AG04449 (cell line): ENCODE data around the gene CTNNAL1.

Source experiments
- CTCF ChIA-PET: fragments of 350-600 bp; formaldehyde crosslinking; extraction: SDS; loops from one replicate; lab custom pipeline; 2021; ENCODE audit warnings: antibody characterized with exemption; lab: Yijun Ruan, JAX
- POLR2A ChIA-PET: fragments of 400-600, 350-600 bp; formaldehyde crosslinking; extraction: SDS; loops from one replicate; lab custom pipeline; 2020; ENCODE audit warnings: antibody characterized with exemption, inconsistent platforms; lab: Yijun Ruan, JAX
- DNase-seq: peaks from one replicate; pipeline ENCODE4 v3.0.0-alpha.2; 2010; ENCODE audit warnings: low read depth, low spot score
- H3K4me3 ChIP-seq: 2 replicates; pipeline ENCODE4 v1.5.1; 2011; ENCODE audit warnings: low read depth, mild to moderate bottlenecking, control low read depth, low read length
- TF ChIP-seq, protein P1 (sequence below): IDR thresholded peaks from one replicate; pipeline ENCODE4 v1.5.1; 2011; ENCODE audit warnings: mild to moderate bottlenecking, moderate library complexity, low read length, control low read depth, inconsistent platforms; ENCODE audit not compliant: insufficient read depth; ENCODE audit errors: missing control alignments

CTNNAL1 gene

GRCh38 chr9:108960331-108960730 lies 53.0 kb downstream of the CTNNAL1 start:
- ChIA-PET CTCF (interaction anchor here (5.6 kb wide), 1 partner anchor 8 kb away, joined by 56 read pairs; no protein-coding TSS in a partner anchor), POLR2A (no interaction called here)
- H3K4me3 ChIP-seq = no peak overlapping the region
- no peak for DNase-seq
- TF ChIP-seq, protein P1, sequence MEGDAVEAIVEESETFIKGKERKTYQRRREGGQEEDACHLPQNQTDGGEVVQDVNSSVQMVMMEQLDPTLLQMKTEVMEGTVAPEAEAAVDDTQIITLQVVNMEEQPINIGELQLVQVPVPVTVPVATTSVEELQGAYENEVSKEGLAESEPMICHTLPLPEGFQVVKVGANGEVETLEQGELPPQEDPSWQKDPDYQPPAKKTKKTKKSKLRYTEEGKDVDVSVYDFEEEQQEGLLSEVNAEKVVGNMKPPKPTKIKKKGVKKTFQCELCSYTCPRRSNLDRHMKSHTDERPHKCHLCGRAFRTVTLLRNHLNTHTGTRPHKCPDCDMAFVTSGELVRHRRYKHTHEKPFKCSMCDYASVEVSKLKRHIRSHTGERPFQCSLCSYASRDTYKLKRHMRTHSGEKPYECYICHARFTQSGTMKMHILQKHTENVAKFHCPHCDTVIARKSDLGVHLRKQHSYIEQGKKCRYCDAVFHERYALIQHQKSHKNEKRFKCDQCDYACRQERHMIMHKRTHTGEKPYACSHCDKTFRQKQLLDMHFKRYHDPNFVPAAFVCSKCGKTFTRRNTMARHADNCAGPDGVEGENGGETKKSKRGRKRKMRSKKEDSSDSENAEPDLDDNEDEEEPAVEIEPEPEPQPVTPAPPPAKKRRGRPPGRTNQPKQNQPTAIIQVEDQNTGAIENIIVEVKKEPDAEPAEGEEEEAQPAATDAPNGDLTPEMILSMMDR = no peak

- H3K4me3 ChIP-seq = no peak overlapping the region
These were observed 56.7 kb downstream of the CTNNAL1 start for GRCh38 chr9:108956631-108957026.

GRCh38 chr9:108956022-108956630 lies 57.2 kb downstream of the CTNNAL1 start:
- POLR2A ChIA-PET = no interaction called here
- no peak overlapping the region for H3K4me3 ChIP-seq
- DNase-seq = no peak
- CTCF ChIA-PET = interaction anchor here (0.6 to 1.9 kb wide), 3 partner anchors 13 to 17 kb away, joined by 3 to 4 read pairs (median 3); no protein-coding TSS in a partner anchor
- TF ChIP-seq, protein P1 = no peak

More at GRCh38 chr9:108956631-108957026, 56.7 kb downstream of the CTNNAL1 start:
- CTCF ChIA-PET = interaction anchor here (1.0 to 1.9 kb wide), 2 partner anchors 12 to 15 kb away, joined by 3 to 4 read pairs; no protein-coding TSS in a partner anchor
- DNase-seq = no peak
- TF ChIP-seq, protein P1 = no peak
- POLR2A ChIA-PET = no interaction called here

- ChIA-PET POLR2A (interaction anchor here (0.5 kb wide), 1 partner anchor 364 kb away, joined by 3 read pairs; no protein-coding TSS in a partner anchor), CTCF (interaction anchor here (0.6 to 5.7 kb wide), 31 partner anchors 9 to 1489 kb away, joined by 3 to 56 read pairs (median 4); no protein-coding TSS in a partner anchor)
- no peak for DNase-seq
- TF ChIP-seq, protein P1 = peak; percentile 50
- no peak overlapping the region for H3K4me3 ChIP-seq
These were observed 59.2 kb downstream of the CTNNAL1 start for GRCh38 chr9:108953983-108954574.

- H3K4me3 ChIP-seq = no peak overlapping the region
- ChIA-PET POLR2A (no interaction called here), CTCF (interaction anchor here (0.8 to 5.7 kb wide), 6 partner anchors 10 to 370 kb away, joined by 3 to 56 read pairs (median 4); no protein-coding TSS in a partner anchor)
- TF ChIP-seq, protein P1 = no peak
- DNase-seq = no peak
These were observed 61.7 kb downstream of the CTNNAL1 start for GRCh38 chr9:108951578-108951977.

DNA sequence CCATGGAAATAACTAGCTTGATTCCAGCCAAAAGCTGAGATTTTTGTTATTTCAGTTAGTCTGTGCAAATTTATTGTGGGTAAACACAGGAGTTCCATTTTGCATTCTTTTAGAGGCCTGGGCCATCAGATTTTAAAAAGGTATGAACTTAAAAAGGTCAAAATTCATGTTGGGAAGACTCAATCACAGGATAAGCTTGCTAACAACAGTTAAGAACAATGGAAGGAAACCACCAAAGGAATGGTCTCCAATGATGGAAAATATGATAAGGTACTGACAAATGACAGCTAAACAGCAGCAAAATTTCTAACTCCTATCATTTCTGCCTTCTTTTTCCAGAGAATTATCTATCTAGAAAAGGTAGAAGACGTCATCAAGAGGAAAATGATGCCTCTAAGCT lies 63.1 kb downstream of the CTNNAL1 start:
- TF ChIP-seq, protein P1 = no peak
- DNase-seq = no peak
- ChIA-PET POLR2A (no interaction called here), CTCF (interaction anchor here (0.8 to 5.7 kb wide), 4 partner anchors 9 to 1485 kb away, joined by 4 to 56 read pairs (median 6); no protein-coding TSS in a partner anchor)
- no peak overlapping the region for H3K4me3 ChIP-seq
